GM12872 (cell line): ENCODE measurements around the gene ITGB3BP.

Source experiments
- CTCF ChIP-seq: IDR thresholded peaks from 3 replicates; pipeline ENCODE4 v1.5.1; 2011; ENCODE audit warnings: low read depth, mild to moderate bottlenecking, low read length, moderate library complexity; ENCODE audit not compliant: insufficient read depth

The ITGB3BP gene

GRCh38 chr1:63466759-63467158 is 56.3 kb downstream of the ITGB3BP start:
- TF ChIP-seq CTCF: no peak

- TF ChIP-seq CTCF: no peak
Measured at GRCh38 chr1:63466181-63466580, 56.8 kb downstream of the ITGB3BP start.

- TF ChIP-seq CTCF: no peak
Measured at GRCh38 chr1:63463248-63463647, 59.8 kb downstream of the ITGB3BP start.

GRCh38 chr1:63461661-63462230 is 61.3 kb downstream of the ITGB3BP start:
- TF ChIP-seq CTCF: no peak

- no peak for TF ChIP-seq CTCF
Measured at GRCh38 chr1:63458750-63459149, 64.3 kb downstream of the ITGB3BP start.

- TF ChIP-seq CTCF: no peak
Measured at GRCh38 chr1:63454269-63454668, 68.8 kb downstream of the ITGB3BP start.

- TF ChIP-seq CTCF: no peak
Measured at GRCh38 chr1:63453232-63453631, 69.8 kb downstream of the ITGB3BP start.

- no peak for TF ChIP-seq CTCF
Measured at GRCh38 chr1:63450416-63450815, 72.6 kb downstream of the ITGB3BP start.
